LHCN-M2 (cell line): ENCODE measurements around the gene GPX6. TPM values are rescaled to one million over a fixed set of nuclear protein-coding genes. Genes with fewer than 3 reads are reported as not detected.
"Not testable (repeated sequence)": the region's sequence is repeated elsewhere in the genome, so short reads cannot be mapped to it uniquely, and the experiment has no call there.

Experiments
- DNase-seq: peaks from one replicate; pipeline ENCODE4 v3.0.0-alpha.2; 2012; ENCODE audit warnings: low read depth
- total RNA-seq: library from RNA; depleted of rRNA; stranded (reverse); fragments of >200 nt; gene quantifications from 2 replicates; pipeline ENCODE4 v1.2.3, GENCODE V29; 2014; rRNA removed

Gene GPX6
- total RNA-seq, 1 experiment from 2014 or later, result not detected

GRCh38 chr6:28486533-28486932, 29.1 kb downstream of the GPX6 start:
- no peak for DNase-seq

GRCh38 chr6:28485482-28485881, 30.1 kb downstream of the GPX6 start:
- DNase-seq, result no peak

GRCh38 chr6:28480253-28480932, 35.2 kb downstream of the GPX6 start:
- no peak for DNase-seq

- DNase-seq, result no peak
Observed at GRCh38 chr6:28478518-28478917, 37.1 kb downstream of the GPX6 start.

- peak; percentile 84 for DNase-seq
Observed at GRCh38 chr6:28474441-28475219, 41.0 kb downstream of the GPX6 start.

- DNase-seq, result not testable (repeated sequence)
Observed at GRCh38 chr6:28469153-28469745, 46.3 kb downstream of the GPX6 start.

GRCh38 chr6:28468056-28468455, 47.5 kb downstream of the GPX6 start:
- DNase-seq, result no peak

GRCh38 chr6:28462401-28462800, 53.2 kb downstream of the GPX6 start:
- no peak for DNase-seq

- DNase-seq, result no peak
Observed at GRCh38 chr6:28458568-28458967, 57.0 kb downstream of the GPX6 start.

Other genes with a start within 250 kb of the GPX6 start
- gene ZSCAN26, start 248.7 kb downstream of the GPX6 start, total RNA-seq, result 11.3 and 12.7 TPM in 2 replicates
- 11.9 and 12.0 TPM in 2 replicates for gene PGBD1, start 234.2 kb downstream of the GPX6 start, total RNA-seq
- 5.1 and 8.9 TPM in 2 replicates for gene ZSCAN31, start 179.6 kb downstream of the GPX6 start, total RNA-seq
- 4.1 and 4.9 TPM in 2 replicates for gene ZKSCAN3, start 165.8 kb downstream of the GPX6 start, total RNA-seq
- gene ZSCAN12, start 116.0 kb downstream of the GPX6 start, total RNA-seq, result 3.6 and 4.7 TPM in 2 replicates
- 1.9 and 2.1 TPM in 2 replicates for gene ZSCAN23, start 72.3 kb downstream of the GPX6 start, total RNA-seq
- not detected in 2 replicates for gene GPX5, start 10.1 kb upstream of the GPX6 start, total RNA-seq